ENCODE results near the gene KIF3A.
"Not testable (repeated sequence)": the region's sequence is repeated elsewhere in the genome, so short reads cannot be mapped to it uniquely, and the experiment has no call there.

Gene KIF3A

GRCh38 chr5:132734687-132735086, 2.7 kb downstream of the KIF3A start:
- Histone ChIP-seq H3K9me3 (ENCODE audit: insufficient read depth, low read depth, low read length) (no peaks in the 10 kb centered on the region), H3K4me3 (ENCODE audit: low read length) (no peak overlapping the region), H3K27ac (ENCODE audit: low read length) (no peak overlapping the region), H3K4me1 (ENCODE audit: insufficient read depth, low read length) (peaks cover 6% of the 10 kb centered on the region), H3K9ac (ENCODE audit: low read depth, low read length) (no peak overlapping the region), H3K36me3 (ENCODE audit: insufficient read depth, low read depth, low read length) (0 out of 2 replicates have a peak, but pooled peaks cover 7% of the 10 kb centered on the region), H3K27me3 (ENCODE audit: insufficient read depth, low read length) (peaks cover 5% of the 10 kb centered on the region; the same call in 1 of the 2 replicates)

- Histone ChIP-seq H3K4me3 (ENCODE audit: low read length) (no peak overlapping the region), H3K9me3 (ENCODE audit: insufficient read depth, low read depth, low read length) (no peaks in the 10 kb centered on the region), H3K9ac (ENCODE audit: low read depth, low read length) (no peak overlapping the region), H3K4me1 (ENCODE audit: insufficient read depth, low read length) (peaks cover 6% of the 10 kb centered on the region), H3K27ac (ENCODE audit: low read length) (no peak overlapping the region), H3K36me3 (ENCODE audit: insufficient read depth, low read depth, low read length) (0 out of 2 replicates have a peak, but pooled peaks cover 7% of the 10 kb centered on the region), H3K27me3 (ENCODE audit: insufficient read depth, low read length) (peaks cover 5% of the 10 kb centered on the region; the same call in 1 of the 2 replicates)
Observed at GRCh38 chr5:132733499-132734148, 3.7 kb downstream of the KIF3A start.

- Histone ChIP-seq H3K27ac (ENCODE audit: low read length) (no peak overlapping the region), H3K9me3 (ENCODE audit: insufficient read depth, low read depth, low read length) (no peaks in the 10 kb centered on the region), H3K9ac (ENCODE audit: low read depth, low read length) (no peak overlapping the region), H3K4me3 (ENCODE audit: low read length) (no peak overlapping the region), H3K27me3 (ENCODE audit: insufficient read depth, low read length) (no peaks in the 10 kb centered on the region), H3K4me1 (ENCODE audit: insufficient read depth, low read length) (no peaks in the 10 kb centered on the region), H3K36me3 (ENCODE audit: insufficient read depth, low read depth, low read length) (peaks cover 13% of the 10 kb centered on the region; the same call in 1 of the 2 replicates)
Observed at GRCh38 chr5:132729896-132730295, 7.5 kb downstream of the KIF3A start.

GRCh38 chr5:132725745-132726144, 11.6 kb downstream of the KIF3A start:
- Histone ChIP-seq H3K9ac (ENCODE audit: low read depth, low read length) (no peak overlapping the region), H3K4me1 (ENCODE audit: insufficient read depth, low read length) (no peaks in the 10 kb centered on the region), H3K9me3 (ENCODE audit: insufficient read depth, low read depth, low read length) (no peaks in the 10 kb centered on the region), H3K4me3 (ENCODE audit: low read length) (no peak overlapping the region), H3K36me3 (ENCODE audit: insufficient read depth, low read depth, low read length) (peaks cover 6% of the 10 kb centered on the region; the same call in 1 of the 2 replicates), H3K27ac (ENCODE audit: low read length) (no peak overlapping the region), H3K27me3 (ENCODE audit: insufficient read depth, low read length) (no peaks in the 10 kb centered on the region)

GRCh38 chr5:132718544-132719312, 18.6 kb downstream of the KIF3A start:
- no peak overlapping the region for H3K27ac ChIP-seq (ENCODE audit: low read length)
- no peaks in the 10 kb centered on the region for H3K27me3 ChIP-seq (ENCODE audit: insufficient read depth, low read length)
- H3K4me3 ChIP-seq (ENCODE audit: low read length), result no peak overlapping the region
- H3K4me1 ChIP-seq (ENCODE audit: insufficient read depth, low read length), result no peaks in the 10 kb centered on the region
- H3K9me3 ChIP-seq (ENCODE audit: insufficient read depth, low read depth, low read length), result no peaks in the 10 kb centered on the region
- H3K9ac ChIP-seq (ENCODE audit: low read depth, low read length), result no peak overlapping the region
- H3K36me3 ChIP-seq (ENCODE audit: insufficient read depth, low read depth, low read length), result no peaks in the 10 kb centered on the region

- H3K36me3 ChIP-seq (ENCODE audit: insufficient read depth, low read depth, low read length), result no peaks in the 10 kb centered on the region
- H3K4me3 ChIP-seq (ENCODE audit: low read length), result no peak overlapping the region
- no peak overlapping the region for H3K9ac ChIP-seq (ENCODE audit: low read depth, low read length)
- H3K27me3 ChIP-seq (ENCODE audit: insufficient read depth, low read length), result no peaks in the 10 kb centered on the region
- H3K27ac ChIP-seq (ENCODE audit: low read length), result no peak overlapping the region
- no peaks in the 10 kb centered on the region for H3K9me3 ChIP-seq (ENCODE audit: insufficient read depth, low read depth, low read length)
- no peaks in the 10 kb centered on the region for H3K4me1 ChIP-seq (ENCODE audit: insufficient read depth, low read length)
Observed at GRCh38 chr5:132714456-132715307, 22.7 kb downstream of the KIF3A start.

GRCh38 chr5:132708645-132709044, 28.7 kb downstream of the KIF3A start:
- Histone ChIP-seq H3K27me3 (ENCODE audit: insufficient read depth, low read length) (no peaks in the 10 kb centered on the region), H3K27ac (ENCODE audit: low read length) (no peak overlapping the region), H3K9ac (ENCODE audit: low read depth, low read length) (no peak overlapping the region), H3K4me1 (ENCODE audit: insufficient read depth, low read length) (no peaks in the 10 kb centered on the region), H3K4me3 (ENCODE audit: low read length) (no peak overlapping the region), H3K9me3 (ENCODE audit: insufficient read depth, low read depth, low read length) (no peaks in the 10 kb centered on the region), H3K36me3 (ENCODE audit: insufficient read depth, low read depth, low read length) (no peaks in the 10 kb centered on the region)

GRCh38 chr5:132704875-132705274, 32.5 kb downstream of the KIF3A start:
- no peak overlapping the region for H3K27ac ChIP-seq (ENCODE audit: low read length)
- H3K36me3 ChIP-seq (ENCODE audit: insufficient read depth, low read depth, low read length), result peaks cover 26% of the 10 kb centered on the region
- H3K9me3 ChIP-seq (ENCODE audit: insufficient read depth, low read depth, low read length), result no peaks in the 10 kb centered on the region
- H3K27me3 ChIP-seq (ENCODE audit: insufficient read depth, low read length), result no peaks in the 10 kb centered on the region
- no peaks in the 10 kb centered on the region for H3K4me1 ChIP-seq (ENCODE audit: insufficient read depth, low read length)
- H3K4me3 ChIP-seq (ENCODE audit: low read length), result no peak overlapping the region
- no peak overlapping the region for H3K9ac ChIP-seq (ENCODE audit: low read depth, low read length)

- peaks cover 30% of the 10 kb centered on the region for H3K36me3 ChIP-seq (ENCODE audit: insufficient read depth, low read depth, low read length)
Observed at GRCh38 chr5:132695956-132696355, 41.4 kb downstream of the KIF3A start.

GRCh38 chr5:132692632-132692967, 44.7 kb downstream of the KIF3A start:
- Histone ChIP-seq H3K9ac (ENCODE audit: low read depth, low read length) (no peak overlapping the region), H3K27me3 (ENCODE audit: insufficient read depth, low read length) (no peaks in the 10 kb centered on the region), H3K36me3 (ENCODE audit: insufficient read depth, low read depth, low read length) (peaks cover 6% of the 10 kb centered on the region; the same call in 1 of the 2 replicates), H3K4me1 (ENCODE audit: insufficient read depth, low read length) (no peaks in the 10 kb centered on the region), H3K9me3 (ENCODE audit: insufficient read depth, low read depth, low read length) (no peaks in the 10 kb centered on the region), H3K4me3 (ENCODE audit: low read length) (no peak overlapping the region), H3K27ac (ENCODE audit: low read length) (no peak overlapping the region)

More at GRCh38 chr5:132695956-132696355, 41.4 kb downstream of the KIF3A start:
- Histone ChIP-seq H3K27me3 (ENCODE audit: insufficient read depth, low read length) (no peaks in the 10 kb centered on the region), H3K4me3 (ENCODE audit: low read length) (no peak overlapping the region), H3K9ac (ENCODE audit: low read depth, low read length) (no peak overlapping the region), H3K4me1 (ENCODE audit: insufficient read depth, low read length) (no peaks in the 10 kb centered on the region), H3K9me3 (ENCODE audit: insufficient read depth, low read depth, low read length) (no peaks in the 10 kb centered on the region), H3K27ac (ENCODE audit: low read length) (no peak overlapping the region)

- H3K9ac ChIP-seq (ENCODE audit: low read depth, low read length); H3K27ac ChIP-seq (ENCODE audit: low read length); H3K36me3 ChIP-seq (ENCODE audit: insufficient read depth, low read depth, low read length); H3K4me3 ChIP-seq (ENCODE audit: low read length); H3K9me3 ChIP-seq (ENCODE audit: insufficient read depth, low read depth, low read length); H3K4me1 ChIP-seq (ENCODE audit: insufficient read depth, low read length); H3K27me3 ChIP-seq (ENCODE audit: insufficient read depth, low read length): not testable (repeated sequence)
Observed at GRCh38 chr5:132691755-132692631, 45.4 kb downstream of the KIF3A start.

All from iPS-20b (cell line).